Osteoblast (primary cell): ENCODE measurements around the gene LGALS7B. TPM values are rescaled to one million over a fixed set of nuclear protein-coding genes. Genes with fewer than 3 reads are reported as not detected.

Experiments used
- DNase-seq: peaks from one replicate; pipeline ENCODE4 v3.0.0; 2011; ENCODE audit warnings: low spot score, mixed read lengths; ENCODE audit not compliant: insufficient read length; ENCODE audit errors: missing footprints
- H2AFZ ChIP-seq: 2 replicates; pipeline ENCODE4 v1.6.0; 2011; ENCODE audit warnings: mild to moderate bottlenecking, low read length
- H3K27ac ChIP-seq: 2 replicates; pipeline ENCODE4 v1.5.1; 2011; ENCODE audit warnings: mild to moderate bottlenecking, low read depth, low read length, moderate library complexity
- H3K27me3 ChIP-seq: 2 replicates; pipeline ENCODE4 v1.6.0; 2012; ENCODE audit warnings: mild to moderate bottlenecking, control low read depth, inconsistent platforms, low read length, moderate library complexity; ENCODE audit not compliant: insufficient read depth
- H3K36me3 ChIP-seq: 2 replicates; pipeline ENCODE4 v1.5.1; 2011; ENCODE audit warnings: mild to moderate bottlenecking, low read length, control low read depth, moderate library complexity; ENCODE audit not compliant: insufficient read depth
- H3K4me1 ChIP-seq: 2 replicates; pipeline ENCODE4 v1.5.1; 2011; ENCODE audit warnings: mild to moderate bottlenecking, low read length, control low read depth, moderate library complexity; ENCODE audit not compliant: insufficient read depth
- H3K4me2 ChIP-seq: 2 replicates; pipeline ENCODE4 v1.6.0; 2011; ENCODE audit warnings: mild to moderate bottlenecking, low read length; ENCODE audit not compliant: insufficient read depth
- H3K4me3 ChIP-seq: fragments of 200-600 bp; sonication (generic); 3 replicates; pipeline ENCODE4 v1.5.1; 2012; ENCODE audit warnings: mild to moderate bottlenecking, low read length, inconsistent platforms; ENCODE audit not compliant: insufficient read depth
- H3K79me2 ChIP-seq: 2 replicates; pipeline ENCODE4 v1.6.0; 2012; ENCODE audit warnings: mild to moderate bottlenecking, low read length, control low read depth, inconsistent platforms; ENCODE audit not compliant: insufficient read depth
- H3K9me3 ChIP-seq: 2 replicates; pipeline ENCODE4 v1.5.1; 2011; ENCODE audit warnings: low read depth, low read length, control low read depth
- H4K20me1 ChIP-seq: 2 replicates; pipeline ENCODE4 v1.6.0; 2012; ENCODE audit warnings: mild to moderate bottlenecking, low read length, control low read depth; ENCODE audit not compliant: insufficient read depth
- total RNA-seq: library from RNA; depleted of rRNA; stranded (reverse); fragments of >200 nt; gene quantifications from 2 replicates; pipeline ENCODE4 v1.2.3, GENCODE V29; 2012
- TF ChIP-seq, protein P1 (sequence below): IDR thresholded peaks from 2 replicates; pipeline ENCODE4 v1.5.1; 2011; ENCODE audit warnings: mild to moderate bottlenecking, low read depth, low read length, moderate library complexity; ENCODE audit errors: extremely low read depth

LGALS7B gene
- total RNA-seq = not detected in 2 replicates

DNA sequence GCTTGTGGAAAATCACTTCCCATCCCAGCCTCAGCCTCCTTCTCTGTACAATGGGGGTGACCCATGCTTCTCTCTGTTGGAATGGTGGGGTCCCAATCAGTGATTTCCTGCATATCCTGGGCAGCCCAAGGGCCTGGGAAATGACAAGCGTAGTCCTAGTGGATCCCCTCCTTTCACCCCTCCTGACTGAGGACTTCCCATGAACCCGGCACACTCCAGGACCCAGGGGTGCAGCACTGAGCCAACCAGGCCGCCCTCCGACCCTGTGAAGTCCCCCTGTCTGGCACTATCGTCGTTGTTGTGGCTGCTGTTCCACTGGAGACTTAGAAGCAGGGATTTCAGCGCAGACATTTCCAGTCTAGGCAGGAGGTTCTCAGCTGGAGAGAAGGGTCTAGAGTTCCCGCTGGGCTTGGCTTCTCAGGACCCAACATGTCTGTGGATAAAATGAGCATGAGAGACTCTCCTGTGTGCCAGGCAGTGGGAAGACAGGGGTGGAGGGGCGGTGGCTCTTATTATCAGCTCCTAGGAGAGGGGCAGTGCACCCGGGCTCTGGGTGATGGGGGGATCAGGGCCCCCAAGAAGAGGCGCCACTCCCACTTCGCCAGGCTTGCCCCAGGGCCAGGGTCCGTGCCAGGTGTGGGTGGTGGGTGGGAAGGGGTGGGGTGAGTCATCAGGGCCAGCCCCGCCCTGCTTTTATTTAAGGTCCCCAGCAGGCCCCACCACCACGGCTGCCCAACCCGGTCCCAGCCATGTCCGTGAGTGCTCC is at the start of gene LGALS7B:
TSS of gene LGALS7B (plus strand) at position 723 of the 766 bp plus-strand sequence. CDS start at position 750, 27 bp downstream.
- H3K36me3 ChIP-seq = no peaks in the 10 kb centered on the region
- TF ChIP-seq, protein P1, sequence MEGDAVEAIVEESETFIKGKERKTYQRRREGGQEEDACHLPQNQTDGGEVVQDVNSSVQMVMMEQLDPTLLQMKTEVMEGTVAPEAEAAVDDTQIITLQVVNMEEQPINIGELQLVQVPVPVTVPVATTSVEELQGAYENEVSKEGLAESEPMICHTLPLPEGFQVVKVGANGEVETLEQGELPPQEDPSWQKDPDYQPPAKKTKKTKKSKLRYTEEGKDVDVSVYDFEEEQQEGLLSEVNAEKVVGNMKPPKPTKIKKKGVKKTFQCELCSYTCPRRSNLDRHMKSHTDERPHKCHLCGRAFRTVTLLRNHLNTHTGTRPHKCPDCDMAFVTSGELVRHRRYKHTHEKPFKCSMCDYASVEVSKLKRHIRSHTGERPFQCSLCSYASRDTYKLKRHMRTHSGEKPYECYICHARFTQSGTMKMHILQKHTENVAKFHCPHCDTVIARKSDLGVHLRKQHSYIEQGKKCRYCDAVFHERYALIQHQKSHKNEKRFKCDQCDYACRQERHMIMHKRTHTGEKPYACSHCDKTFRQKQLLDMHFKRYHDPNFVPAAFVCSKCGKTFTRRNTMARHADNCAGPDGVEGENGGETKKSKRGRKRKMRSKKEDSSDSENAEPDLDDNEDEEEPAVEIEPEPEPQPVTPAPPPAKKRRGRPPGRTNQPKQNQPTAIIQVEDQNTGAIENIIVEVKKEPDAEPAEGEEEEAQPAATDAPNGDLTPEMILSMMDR = no peak
- H3K27ac ChIP-seq = no peak within 1 kb of the TSS
- H3K9me3 ChIP-seq = no peaks in the 10 kb centered on the region
- H3K4me2 ChIP-seq = no peak within 1 kb of the TSS
- H3K4me1 ChIP-seq = no peaks in the 10 kb centered on the region
- H4K20me1 ChIP-seq = no peaks in the 10 kb centered on the region
- no peak within 1 kb of the TSS for H3K4me3 ChIP-seq
- peak; percentile 56 for DNase-seq
- H3K79me2 ChIP-seq = no peaks in the 10 kb centered on the region
- no peaks in the 10 kb centered on the region for H3K27me3 ChIP-seq
- no peak within 1 kb of the TSS for H2AFZ ChIP-seq

DNA sequence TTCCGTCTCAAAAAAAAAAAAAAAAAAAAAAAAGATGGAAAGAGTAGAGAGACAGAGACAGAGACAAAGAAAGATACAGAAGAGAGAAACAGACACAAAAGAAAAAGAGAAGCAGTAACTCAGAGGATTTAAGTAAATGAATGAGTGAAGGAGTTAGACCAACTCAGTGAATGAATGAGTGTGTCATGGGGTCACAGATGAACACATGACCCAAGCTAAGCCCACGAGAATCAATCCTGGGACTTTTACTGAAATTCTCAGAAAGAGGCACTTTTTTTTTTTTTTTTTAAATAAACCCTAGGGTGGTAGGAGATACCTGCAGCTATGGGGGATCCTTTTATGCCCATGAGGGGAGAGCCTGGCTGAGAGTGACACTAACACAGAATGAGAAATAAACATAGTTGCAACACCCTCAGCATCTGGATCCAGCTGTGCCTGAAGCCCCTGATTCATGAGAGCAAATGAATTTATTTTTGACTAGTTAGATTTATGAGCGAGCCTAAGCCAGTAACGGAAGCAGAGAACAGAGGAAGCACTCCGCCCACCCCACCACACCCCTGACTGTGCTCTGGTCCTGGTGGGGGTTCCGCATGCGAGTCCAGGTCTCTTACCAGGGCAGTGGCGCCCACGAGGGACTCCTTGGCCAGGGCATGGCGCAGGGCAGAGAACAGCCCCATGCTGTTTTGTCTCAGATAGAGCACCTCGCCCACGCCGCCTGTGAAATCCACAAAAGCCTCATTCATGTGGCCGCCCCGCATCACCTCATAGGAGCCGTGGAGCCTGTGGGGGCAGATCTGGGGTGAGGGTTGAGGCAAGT is 49.4 kb upstream of the LGALS7B start:
- peaks cover 2% of the 10 kb centered on the region for H4K20me1 ChIP-seq
- H3K4me2 ChIP-seq = no peak overlapping the region
- H3K79me2 ChIP-seq = no peaks in the 10 kb centered on the region
- TF ChIP-seq, protein P1 = no peak
- no peaks in the 10 kb centered on the region for H3K4me1 ChIP-seq
- no peaks in the 10 kb centered on the region for H3K36me3 ChIP-seq
- H3K27ac ChIP-seq = no peak overlapping the region
- no peaks in the 10 kb centered on the region for H3K9me3 ChIP-seq
- DNase-seq = peak; percentile 81
- no peaks in the 10 kb centered on the region for H3K27me3 ChIP-seq
- no peak overlapping the region for H3K4me3 ChIP-seq
- H2AFZ ChIP-seq = no peak overlapping the region

DNA sequence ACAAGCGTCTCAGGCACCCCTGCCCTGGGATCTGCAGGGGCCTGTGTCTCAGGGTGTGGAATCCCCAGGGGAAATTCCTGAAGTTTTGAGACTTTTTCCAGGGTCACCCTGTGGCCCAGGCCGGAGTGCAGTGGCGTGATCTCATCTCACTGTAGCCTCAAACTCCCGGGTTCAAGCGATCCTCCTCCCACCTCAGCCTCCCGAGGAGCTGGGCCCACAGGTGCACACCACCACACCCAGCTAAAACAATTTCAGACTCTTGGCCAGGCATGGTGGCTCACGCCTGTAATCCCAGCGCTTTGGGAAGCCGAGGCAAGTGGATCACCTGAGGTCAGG is 48.8 kb upstream of the LGALS7B start:
- H4K20me1 ChIP-seq = no peaks in the 10 kb centered on the region
- no peak for DNase-seq
- TF ChIP-seq, protein P1 = no peak
- H2AFZ ChIP-seq = no peak overlapping the region
- no peaks in the 10 kb centered on the region for H3K4me1 ChIP-seq
- H3K4me3 ChIP-seq = no peak overlapping the region
- H3K27me3 ChIP-seq = no peaks in the 10 kb centered on the region
- no peak overlapping the region for H3K27ac ChIP-seq
- no peaks in the 10 kb centered on the region for H3K36me3 ChIP-seq
- no peak overlapping the region for H3K4me2 ChIP-seq
- H3K9me3 ChIP-seq = no peaks in the 10 kb centered on the region
- H3K79me2 ChIP-seq = no peaks in the 10 kb centered on the region

DNA sequence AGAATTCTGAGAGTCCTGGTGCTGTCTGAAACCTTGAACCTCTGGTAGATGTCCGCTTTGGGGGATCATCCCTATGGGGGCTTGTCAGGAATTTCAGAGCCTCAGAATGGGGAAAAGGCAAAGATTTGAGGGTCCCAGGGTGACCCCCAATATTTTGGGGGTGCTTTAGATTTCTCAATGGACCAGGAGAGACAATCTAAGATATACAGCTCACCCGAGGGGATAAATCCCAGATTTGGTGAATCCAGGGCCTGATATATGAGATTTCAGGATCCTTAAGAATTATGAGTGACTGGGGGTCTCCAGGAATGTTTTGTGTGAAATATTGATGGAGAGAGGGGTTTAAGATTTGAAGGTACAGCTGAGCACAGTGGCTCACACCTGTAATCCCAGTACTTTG is 48.1 kb upstream of the LGALS7B start:
- Histone ChIP-seq H3K79me2 (no peaks in the 10 kb centered on the region), H3K9me3 (no peaks in the 10 kb centered on the region), H4K20me1 (no peaks in the 10 kb centered on the region), H2AFZ (no peak overlapping the region), H3K36me3 (no peaks in the 10 kb centered on the region), H3K4me1 (no peaks in the 10 kb centered on the region), H3K27ac (no peak overlapping the region), H3K27me3 (no peaks in the 10 kb centered on the region), H3K4me3 (no peak overlapping the region), H3K4me2 (no peak overlapping the region)
- DNase-seq = peak; percentile 17
- TF ChIP-seq, protein P1 = no peak
